Suppressor macrophage (primary cell): ENCODE measurements around the gene STYXL1.

Source experiments
- DNase-seq, 4 experiments: peaks; one replicate each; pipeline ENCODE4 v3.0.0-alpha.2; 2020 to 2022

STYXL1 gene

DNA sequence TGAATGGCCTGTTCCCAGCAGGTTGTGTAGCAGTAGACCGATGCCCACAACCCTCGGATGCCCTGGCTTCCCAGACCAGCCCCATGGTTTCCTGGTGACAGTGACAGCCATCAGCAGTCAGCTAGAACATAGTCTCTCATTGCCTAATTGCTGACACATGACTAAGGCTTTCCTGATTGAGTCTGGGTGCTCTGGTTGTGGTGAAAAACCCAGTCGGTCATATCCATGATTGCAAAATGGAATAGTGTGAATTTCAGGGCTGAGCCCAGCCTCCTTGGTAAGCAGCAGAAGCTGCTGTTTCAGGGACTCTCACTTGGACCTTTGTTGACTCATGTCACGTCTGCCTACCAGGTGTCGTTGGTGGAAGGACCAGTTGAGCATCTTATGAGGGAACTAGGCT, 96.3 kb downstream of the STYXL1 start:
- DNase-seq: peak; percentile 87 to 96 (median 90)

- peak; percentile 31 to 57 (median 46) for DNase-seq
These were observed 97.6 kb downstream of the STYXL1 start for GRCh38 chr7:75950111-75950681.

DNA sequence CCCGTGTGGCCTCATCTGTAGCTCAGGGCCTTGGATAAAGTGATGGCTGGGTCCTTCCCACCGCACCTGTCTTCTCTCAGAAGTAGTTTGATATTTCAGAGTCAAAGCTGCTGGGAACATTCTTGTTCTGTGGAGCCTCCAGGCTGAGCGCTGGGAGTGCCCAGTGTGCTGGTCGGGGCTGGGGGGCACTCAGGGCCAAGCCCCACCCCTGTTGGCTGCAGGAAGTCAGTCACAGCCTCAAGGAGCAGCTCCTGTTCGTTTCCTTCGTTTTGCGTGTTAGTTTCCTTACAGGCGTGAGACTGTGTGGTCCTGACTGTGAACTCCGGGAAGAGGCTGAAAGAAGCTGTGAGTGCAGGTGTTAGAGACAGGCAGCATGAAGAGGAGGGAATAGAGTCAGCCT, 99.6 kb downstream of the STYXL1 start:
- DNase-seq: no peak
